PC-3 (cell line): Measurements from ENCODE around the gene KRT79.

Experiments
- CTCF ChIP-seq: fragments of 300-600 bp; sonication (generic); conservative IDR thresholded peaks from 2 replicates; pipeline ENCODE4 v1.5.1; 2017; ENCODE audit warnings: antibody characterized with exemption, low read depth, mild to moderate bottlenecking, low read length
- EZH2 ChIP-seq: fragments of 300-600 bp; sonication (generic); IDR thresholded peaks from one replicate; pipeline ENCODE4 v1.6.1; 2017; ENCODE audit warnings: antibody characterized with exemption, mild to moderate bottlenecking, low read length; ENCODE audit not compliant: unreplicated experiment

DNA sequence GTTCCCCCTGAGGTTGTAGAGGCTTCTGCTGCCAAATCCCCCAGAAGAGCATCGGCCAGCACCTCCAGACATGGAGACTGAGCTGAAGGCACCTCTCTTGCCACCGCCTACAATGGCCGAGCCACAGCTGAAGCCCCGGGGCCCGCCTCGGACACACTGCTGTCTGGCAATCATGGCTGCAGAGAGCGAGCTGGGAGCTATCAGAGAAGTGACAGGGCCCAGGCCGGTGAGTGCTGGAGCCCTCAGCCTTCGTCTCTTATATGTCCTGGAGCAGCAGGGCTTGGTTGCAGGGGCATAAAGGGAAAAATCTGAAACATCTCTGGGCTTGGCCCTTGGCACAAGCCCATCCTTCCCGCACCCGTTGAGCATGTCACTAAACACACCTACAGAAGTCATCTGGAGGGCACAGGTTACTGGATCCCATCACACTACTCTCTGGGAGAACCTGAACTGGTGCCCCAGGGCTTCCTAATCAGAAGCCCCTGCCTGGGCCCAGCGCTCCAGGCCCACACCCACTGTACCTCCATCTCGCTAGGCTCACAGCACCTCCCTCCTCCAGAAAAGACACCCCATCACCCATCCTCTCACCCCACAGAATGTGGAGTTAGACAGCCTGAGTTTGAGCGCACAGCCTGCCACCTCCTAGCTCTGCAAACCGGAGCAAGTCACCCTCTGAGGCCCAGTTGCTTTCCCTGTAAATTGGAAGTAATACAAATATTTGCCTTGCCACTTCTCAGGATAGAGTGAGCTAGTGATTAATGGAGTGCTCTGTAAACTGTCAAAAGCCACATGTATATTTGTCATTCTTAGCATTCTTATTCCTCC, 20.0 kb downstream of the KRT79 start, which contains the start of gene KRT4:
- no peak for TF ChIP-seq CTCF
- TF ChIP-seq EZH2 = no peak
